ENCODE measurements around the gene MTHFD1L. TPM values are rescaled to one million over a fixed set of nuclear protein-coding genes. Genes with fewer than 3 reads are reported as not detected.

Gene MTHFD1L
- total RNA-seq, 4 donors from 2014 or later: 2.5 to 7.1 (median 4.2) TPM

DNA sequence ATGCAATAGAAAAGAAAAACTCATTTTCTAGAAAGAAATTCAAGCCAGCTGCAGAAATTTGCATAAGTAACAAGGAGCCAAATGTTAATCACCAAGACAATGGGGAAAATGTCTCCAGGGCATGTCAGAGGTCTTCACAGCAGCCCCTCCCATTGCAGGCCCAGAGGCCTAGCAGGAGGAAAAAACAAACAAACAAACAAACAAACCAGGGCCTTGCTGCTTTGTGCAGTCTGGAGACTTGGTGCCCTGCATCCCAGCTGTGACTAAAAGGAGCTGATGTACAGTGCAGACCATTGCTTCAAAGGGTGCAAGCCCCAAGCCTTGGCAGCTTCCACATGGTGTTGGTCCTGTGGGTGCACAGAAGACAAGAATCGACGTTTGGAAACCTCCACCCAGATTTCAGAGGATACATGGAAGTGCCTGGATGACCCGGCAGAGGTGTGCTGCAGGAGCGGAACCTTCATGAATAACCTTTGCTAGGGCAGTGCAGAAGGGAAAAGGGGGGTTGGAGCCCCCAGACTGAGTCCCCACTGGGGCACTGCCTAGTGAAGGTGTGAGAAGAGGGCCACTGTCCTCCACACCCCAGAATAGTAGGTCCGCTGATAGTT is 263.4 kb downstream of the MTHFD1L start:
- Histone ChIP-seq H3K36me3 (peaks cover 0 to 3% (median 0%) of the 10 kb centered on the region in 4 donors), H3K9me3 (peaks cover 0 to 9% (median 0%) of the 10 kb centered on the region in 4 donors), H3K27ac (replicated peaks in 1 of 4) (no peak overlapping the region), H3K4me3 (no peak overlapping the region), H3K4me1 (peaks cover 0 to 5% (median under 1%) of the 10 kb centered on the region in 4 donors), H3K27me3 (no peaks in the 10 kb centered on the region)
- TF ChIP-seq POLR2A (IDR thresholded peaks at IDR 0.05; ENCODE audit: low read depth) (no peak), POLR2AphosphoS5 (IDR thresholded peaks at IDR 0.05) (no peak), EP300 (IDR thresholded peaks at IDR 0.05) (no peak)
- TF ChIP-seq, protein P1, sequence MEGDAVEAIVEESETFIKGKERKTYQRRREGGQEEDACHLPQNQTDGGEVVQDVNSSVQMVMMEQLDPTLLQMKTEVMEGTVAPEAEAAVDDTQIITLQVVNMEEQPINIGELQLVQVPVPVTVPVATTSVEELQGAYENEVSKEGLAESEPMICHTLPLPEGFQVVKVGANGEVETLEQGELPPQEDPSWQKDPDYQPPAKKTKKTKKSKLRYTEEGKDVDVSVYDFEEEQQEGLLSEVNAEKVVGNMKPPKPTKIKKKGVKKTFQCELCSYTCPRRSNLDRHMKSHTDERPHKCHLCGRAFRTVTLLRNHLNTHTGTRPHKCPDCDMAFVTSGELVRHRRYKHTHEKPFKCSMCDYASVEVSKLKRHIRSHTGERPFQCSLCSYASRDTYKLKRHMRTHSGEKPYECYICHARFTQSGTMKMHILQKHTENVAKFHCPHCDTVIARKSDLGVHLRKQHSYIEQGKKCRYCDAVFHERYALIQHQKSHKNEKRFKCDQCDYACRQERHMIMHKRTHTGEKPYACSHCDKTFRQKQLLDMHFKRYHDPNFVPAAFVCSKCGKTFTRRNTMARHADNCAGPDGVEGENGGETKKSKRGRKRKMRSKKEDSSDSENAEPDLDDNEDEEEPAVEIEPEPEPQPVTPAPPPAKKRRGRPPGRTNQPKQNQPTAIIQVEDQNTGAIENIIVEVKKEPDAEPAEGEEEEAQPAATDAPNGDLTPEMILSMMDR (IDR thresholded peaks at IDR 0.05): no peak
- no peak for DNase-seq (ENCODE audit: extremely low spot score)
- intact Hi-C loops (cut with DNase I): no loop called here
- 90% methylated on average over 5 of the region's 5 CpGs for WGBS

DNA sequence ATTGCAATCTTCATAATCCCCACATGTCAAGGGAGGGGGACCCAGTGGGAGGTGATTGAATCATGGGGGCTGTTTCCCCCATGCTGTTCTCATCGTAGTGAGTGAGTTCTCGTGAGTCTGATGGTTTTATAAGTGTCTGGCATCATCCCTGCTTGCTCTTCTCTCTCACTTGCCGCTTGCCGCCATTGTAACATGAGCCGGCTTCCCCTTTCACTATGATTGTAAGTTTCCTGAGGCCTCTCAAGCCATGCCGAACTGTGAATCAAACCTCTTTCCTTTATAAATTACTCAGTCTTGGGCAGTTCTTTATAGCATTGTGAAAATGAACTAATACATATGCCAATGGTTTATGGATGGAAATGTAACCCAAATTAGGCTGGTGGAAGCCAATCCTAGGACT is 264.8 kb downstream of the MTHFD1L start:
- Histone ChIP-seq H3K4me3 (no peak overlapping the region), H3K36me3 (peaks cover 0 to 3% (median 0%) of the 10 kb centered on the region in 4 donors), H3K9me3 (peaks cover 0 to 9% (median 0%) of the 10 kb centered on the region in 4 donors), H3K27ac (replicated peaks in 1 of 4) (no peak overlapping the region), H3K4me1 (peaks cover 0 to 1% (median 0%) of the 10 kb centered on the region in 4 donors), H3K27me3 (no peaks in the 10 kb centered on the region)
- 87% methylated on average over 6 of the region's 6 CpGs for WGBS
- no peak for DNase-seq (ENCODE audit: extremely low spot score)
- TF ChIP-seq POLR2A (IDR thresholded peaks at IDR 0.05; ENCODE audit: low read depth) (no peak), POLR2AphosphoS5 (IDR thresholded peaks at IDR 0.05) (no peak), EP300 (IDR thresholded peaks at IDR 0.05) (no peak)
- TF ChIP-seq, protein P1 (IDR thresholded peaks at IDR 0.05): no peak
- intact Hi-C loops (cut with DNase I): no loop called here

DNA sequence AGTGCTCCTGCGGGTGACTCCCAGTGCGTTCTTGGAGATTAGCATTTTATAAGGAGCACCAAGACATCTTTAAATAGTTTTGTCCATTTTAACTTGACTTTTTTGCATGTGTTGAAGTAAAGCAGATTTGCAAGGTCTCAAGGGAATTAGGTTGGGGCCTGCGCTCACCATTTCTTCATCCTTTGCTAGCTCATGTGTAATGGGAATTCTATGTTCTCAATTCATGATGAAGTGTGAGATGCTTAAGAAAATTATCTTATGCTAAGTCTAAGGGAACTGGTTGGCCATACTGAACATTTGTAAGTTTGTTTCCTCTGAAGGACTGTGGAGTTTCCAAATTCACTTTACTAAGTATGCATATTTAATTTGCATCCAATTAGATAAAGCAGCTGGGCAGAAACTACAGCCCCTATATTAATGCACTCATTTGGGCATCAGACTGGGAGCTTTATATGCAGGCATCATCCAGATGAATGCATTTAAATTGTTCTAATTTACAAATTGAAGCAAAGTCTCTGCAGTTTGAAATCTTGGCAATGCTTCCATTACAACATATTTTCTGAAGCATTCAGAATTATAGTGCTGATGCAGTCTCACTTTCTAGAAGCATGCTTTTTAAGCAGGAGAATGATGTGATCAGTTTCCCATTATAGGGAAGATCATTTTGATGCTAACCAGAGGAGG is 266.0 kb downstream of the MTHFD1L start:
- Histone ChIP-seq H3K9me3 (peaks cover 0 to 9% (median 0%) of the 10 kb centered on the region in 4 donors), H3K27me3 (no peaks in the 10 kb centered on the region), H3K27ac (replicated peaks in 1 of 4) (no peak overlapping the region), H3K4me3 (no peak overlapping the region), H3K4me1 (no peaks in the 10 kb centered on the region), H3K36me3 (peaks cover 0 to 3% (median 0%) of the 10 kb centered on the region in 4 donors)
- no peak for DNase-seq (ENCODE audit: extremely low spot score)
- 86% methylated on average over 3 of the region's 3 CpGs for WGBS
- no peak for TF ChIP-seq EP300 (IDR thresholded peaks at IDR 0.05)
- TF ChIP-seq POLR2AphosphoS5 (IDR thresholded peaks at IDR 0.05): no peak
- TF ChIP-seq, protein P1 (IDR thresholded peaks at IDR 0.05): no peak
- no peak for TF ChIP-seq POLR2A (IDR thresholded peaks at IDR 0.05; ENCODE audit: low read depth)
- intact Hi-C loops (cut with DNase I): no loop called here

DNA sequence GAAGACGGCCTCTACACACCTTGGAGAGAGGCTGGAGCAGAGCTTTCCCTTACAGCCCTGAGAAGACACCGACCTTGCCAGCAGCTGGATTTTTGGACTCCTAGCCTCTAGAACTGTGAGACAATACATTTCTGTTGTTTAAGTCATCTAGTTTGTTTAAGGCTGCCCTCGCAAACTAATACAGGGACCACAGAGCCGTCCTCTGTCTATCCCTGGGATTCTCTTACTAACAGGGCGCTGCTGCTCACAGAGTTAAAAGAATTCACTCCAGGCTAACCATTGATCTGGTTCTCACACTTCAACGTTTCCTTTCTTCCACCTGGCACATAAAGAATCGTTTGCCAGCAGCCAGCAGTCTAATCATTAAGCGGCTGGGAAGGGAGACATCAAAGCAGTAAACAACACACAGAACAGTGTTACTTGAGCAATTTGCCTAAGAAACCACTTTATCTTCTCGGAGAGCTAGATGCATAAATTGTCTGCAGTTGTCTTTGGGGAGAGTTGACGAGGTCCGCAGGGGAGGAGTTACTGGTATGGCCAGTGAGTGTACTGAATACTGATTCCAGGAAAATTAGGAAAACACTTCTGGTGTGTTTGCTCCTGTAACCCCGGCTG is 270.7 kb downstream of the MTHFD1L start:
- Histone ChIP-seq H3K36me3 (peaks cover 0 to 3% (median 0%) of the 10 kb centered on the region in 4 donors), H3K27ac (replicated peaks in 1 of 4) (no peak overlapping the region), H3K4me1 (peaks cover 0 to 3% (median 2%) of the 10 kb centered on the region in 4 donors), H3K9me3 (peaks cover 0 to 9% (median 0%) of the 10 kb centered on the region in 4 donors), H3K4me3 (no peak overlapping the region), H3K27me3 (no peaks in the 10 kb centered on the region)
- intact Hi-C loops (cut with DNase I): no loop called here
- DNase-seq (ENCODE audit: extremely low spot score): no peak
- WGBS: 75% methylated on average over 12 of the region's 12 CpGs
- TF ChIP-seq, protein P1 (IDR thresholded peaks at IDR 0.05): no peak
- TF ChIP-seq EP300 (IDR thresholded peaks at IDR 0.05): no peak
- no peak for TF ChIP-seq POLR2AphosphoS5 (IDR thresholded peaks at IDR 0.05)
- no peak for TF ChIP-seq POLR2A (IDR thresholded peaks at IDR 0.05; ENCODE audit: low read depth)
